B cell (primary cell): ENCODE data around the gene MIER3. TPM values are rescaled to one million over a fixed set of nuclear protein-coding genes. Genes with fewer than 3 reads are reported as not detected.

Experiments
- ATAC-seq: fragments of 200-7000 bp; cut with Tn5 transposase; one replicate; pipeline ENCODE4 v1.10.0; 2021; ENCODE audit warnings: low read depth, mild to moderate bottlenecking, moderate number of reproducible peaks, moderate library complexity
- CTCF ChIA-PET: fragments of 350-600 bp; sonication (Branson Sonifier 250); formaldehyde crosslinking; loops from one replicate; lab custom pipeline; 2021; ENCODE audit warnings: antibody characterized with exemption, inconsistent platforms; lab: Charles Lee
- POLR2A ChIA-PET: fragments of 350-600 bp; sonication (Branson Sonifier 250); formaldehyde crosslinking; loops from one replicate; lab custom pipeline; 2021; ENCODE audit warnings: antibody characterized with exemption; lab: Charles Lee
- DNase-seq: peaks from one replicate; pipeline ENCODE4 v3.0.0; 2013
- H2AFZ ChIP-seq: 2 replicates; pipeline ENCODE4 v1.6.1; 2012; ENCODE audit warnings: mild to moderate bottlenecking, low read depth, low read length; ENCODE audit not compliant: insufficient read depth, poor library complexity, severe bottlenecking
- H3K27ac ChIP-seq, 2 donors: 1 replicate in 1 of 2; 2 replicates in 1 of 2; pipeline ENCODE4 v1.5.1; 2012 to 2013; ENCODE audit warnings: low read length in 2 of 2, mild to moderate bottlenecking in 2 of 2, moderate library complexity in 1 of 2
- H3K27me3 ChIP-seq, 4 experiments: fragments of 200-600 bp in 1 of 4; sonication (generic) in 1 of 4; replicated peaks in 1 of 4; 1 replicate in 2 of 4; 2 replicates in 2 of 4; pipeline versions ENCODE4 v1.6.1 to v1.7.0; 2013 to 2016; ENCODE audit warnings: low read length in 3 of 4, mild to moderate bottlenecking in 2 of 4, mixed read lengths in 1 of 4, moderate library complexity in 1 of 4; ENCODE audit not compliant: insufficient read depth in 4 of 4, control insufficient read depth in 3 of 4; ENCODE audit errors: control extremely low read depth in 1 of 4
- H3K36me3 ChIP-seq, 2 experiments: replicated peaks in 1 of 2; 1 replicate in 1 of 2; 2 replicates in 1 of 2; pipeline versions ENCODE4 v1.6.1 to v1.7.1; 2013; ENCODE audit warnings: low read length in 1 of 2; ENCODE audit not compliant: insufficient read depth in 2 of 2, control insufficient read depth in 1 of 2; ENCODE audit errors: control extremely low read depth in 1 of 2, extremely low read depth in 1 of 2
- H3K4me1 ChIP-seq, 2 donors: fragments of 200-600 bp in 1 of 2; sonication (generic) in 1 of 2; 1 replicate in 1 of 2; 2 replicates in 1 of 2; pipeline versions ENCODE4 v1.5.1 to v1.6.1; 2013 to 2017; ENCODE audit warnings: low read length in 2 of 2; ENCODE audit not compliant: control insufficient read depth in 2 of 2, insufficient read depth in 2 of 2
- H3K4me2 ChIP-seq: replicated peaks from 2 replicates; pipeline ENCODE3; 2012; ENCODE audit warnings: mild to moderate bottlenecking, low read depth, low read length; ENCODE audit not compliant: poor library complexity, severe bottlenecking
- H3K4me3 ChIP-seq, 5 experiments: fragments of 200-600 bp in 1 of 5; sonication (generic) in 1 of 5; 1 replicate in 3 of 5; 2 replicates in 2 of 5; pipeline versions ENCODE4 v1.5.1 to v1.7.0; 2011 to 2016; ENCODE audit warnings: low read length in 4 of 5, mild to moderate bottlenecking in 4 of 5, low read depth in 2 of 5, control low read depth in 1 of 5, moderate library complexity in 1 of 5; ENCODE audit not compliant: insufficient read depth in 1 of 5; ENCODE audit errors: control extremely low read depth in 1 of 5, extremely low read depth in 1 of 5
- H3K79me2 ChIP-seq: fragments of 200-600 bp; sonication (generic); one replicate; pipeline ENCODE4 v1.6.0; 2016; ENCODE audit warnings: low read length; ENCODE audit not compliant: control insufficient read depth, insufficient read depth
- H3K9ac ChIP-seq: fragments of 200-600 bp; sonication (generic); 2 replicates; pipeline ENCODE4 v1.6.1; 2017; ENCODE audit warnings: mild to moderate bottlenecking, low read length, moderate library complexity
- H3K9me3 ChIP-seq, 3 donors: one replicate each; pipeline versions ENCODE4 v1.6.1 to v1.7.1; 2013; ENCODE audit warnings: low read length in 2 of 3; ENCODE audit not compliant: control insufficient read depth in 2 of 3, insufficient read depth in 1 of 3; ENCODE audit errors: control extremely low read depth in 1 of 3
- H4K20me1 ChIP-seq: 2 replicates; pipeline ENCODE4 v1.6.0; 2012; ENCODE audit warnings: mild to moderate bottlenecking, low read length; ENCODE audit not compliant: insufficient read depth, control insufficient read depth, poor library complexity, severe bottlenecking
- H3K27ac Mint-ChIP-seq: one replicate; pipeline ENCODE4 v1.8.0; 2021; ENCODE audit warnings: mixed read lengths
- H3K27me3 Mint-ChIP-seq: one replicate; pipeline ENCODE4 v1.8.0; 2021; ENCODE audit warnings: mixed read lengths
- H3K4me1 Mint-ChIP-seq: one replicate; pipeline ENCODE4 v1.8.0; 2021; ENCODE audit warnings: mixed read lengths
- H3K4me3 Mint-ChIP-seq: one replicate; pipeline ENCODE4 v1.8.0; 2021; ENCODE audit warnings: mixed read lengths
- H3K9me3 Mint-ChIP-seq: one replicate; pipeline ENCODE4 v1.8.0; 2022; ENCODE audit warnings: mixed read lengths; ENCODE audit not compliant: insufficient read depth
- EZH2 ChIP-seq: IDR thresholded peaks from 2 replicates; pipeline ENCODE4 v1.6.1; 2012; ENCODE audit warnings: borderline replicate concordance, low read depth, mild to moderate bottlenecking, moderate library complexity, low read length; ENCODE audit not compliant: insufficient read depth, poor library complexity, severe bottlenecking
- WGBS: methylation state at CpG from one replicate; pipeline ENCODE4 v1.1.5; 2013; ENCODE audit warnings: missing lambda C conversion rate; ENCODE audit not compliant: insufficient coverage; 5-methylcytosine and 5-hydroxymethylcytosine counted together
- intact Hi-C: fragments of 100-400 bp; cut with micrococcal nuclease; formaldehyde crosslinking; loops from one replicate; pipeline ENCODE4 v1.10.0; 2022
- polyA plus RNA-seq: library from polyadenylated mRNA; depleted of rRNA; stranded (reverse); fragments of >200 nt; gene quantifications from 2 replicates; pipeline ENCODE4 v1.2.3, GENCODE V29; 2012
- total RNA-seq, 2 donors: library from RNA; stranded (reverse); fragments of 120-200 nt in 1 of 2; gene quantifications; 1 replicate in 1 of 2; 2 replicates in 1 of 2; pipeline versions ENCODE4 v1.2.3 to v1.2.4, GENCODE V29; 2013 to 2022
- TF ChIP-seq, protein P1 (sequence below): fragments of 200-600 bp; IDR thresholded peaks from one replicate; pipeline ENCODE4 v1.8.0; 2022; ENCODE audit warnings: antibody characterized with exemption, mild to moderate bottlenecking

The MIER3 gene
- total and polyA plus RNA-seq, 2 donors (not counting 1 experiment from before 2014, with no cell fraction given) = 5.8 to 25.9 TPM

- no peaks in the 10 kb centered on the region for H3K9me3 ChIP-seq
Measured at GRCh38 chr5:56963246-56963645, 11.3 kb upstream of the MIER3 start.

GRCh38 chr5:56962286-56962685, 10.4 kb upstream of the MIER3 start:
- no peaks in the 10 kb centered on the region for H3K36me3 ChIP-seq
- intact Hi-C loops = no loop called here
- Mint-ChIP-seq H3K27ac (no peak overlapping the region), H3K27me3 (peaks cover 52% of the 10 kb centered on the region), H3K9me3 (no peaks in the 10 kb centered on the region), H3K4me3 (no peak overlapping the region), H3K4me1 (no peaks in the 10 kb centered on the region)
- H3K27ac ChIP-seq = no peak overlapping the region
- ChIA-PET POLR2A (no interaction called here), CTCF (interaction anchor here (0.7 kb wide), 1 partner anchor 35 kb away, joined by 5 read pairs; no protein-coding TSS in a partner anchor)
- no peaks in the 10 kb centered on the region for H3K79me2 ChIP-seq
- 89% methylated on average over 1 of the region's 2 CpGs for WGBS
- H2AFZ ChIP-seq = no peak overlapping the region
- no peaks in the 10 kb centered on the region for H4K20me1 ChIP-seq
- no peak for TF ChIP-seq EZH2
- TF ChIP-seq, protein P1, sequence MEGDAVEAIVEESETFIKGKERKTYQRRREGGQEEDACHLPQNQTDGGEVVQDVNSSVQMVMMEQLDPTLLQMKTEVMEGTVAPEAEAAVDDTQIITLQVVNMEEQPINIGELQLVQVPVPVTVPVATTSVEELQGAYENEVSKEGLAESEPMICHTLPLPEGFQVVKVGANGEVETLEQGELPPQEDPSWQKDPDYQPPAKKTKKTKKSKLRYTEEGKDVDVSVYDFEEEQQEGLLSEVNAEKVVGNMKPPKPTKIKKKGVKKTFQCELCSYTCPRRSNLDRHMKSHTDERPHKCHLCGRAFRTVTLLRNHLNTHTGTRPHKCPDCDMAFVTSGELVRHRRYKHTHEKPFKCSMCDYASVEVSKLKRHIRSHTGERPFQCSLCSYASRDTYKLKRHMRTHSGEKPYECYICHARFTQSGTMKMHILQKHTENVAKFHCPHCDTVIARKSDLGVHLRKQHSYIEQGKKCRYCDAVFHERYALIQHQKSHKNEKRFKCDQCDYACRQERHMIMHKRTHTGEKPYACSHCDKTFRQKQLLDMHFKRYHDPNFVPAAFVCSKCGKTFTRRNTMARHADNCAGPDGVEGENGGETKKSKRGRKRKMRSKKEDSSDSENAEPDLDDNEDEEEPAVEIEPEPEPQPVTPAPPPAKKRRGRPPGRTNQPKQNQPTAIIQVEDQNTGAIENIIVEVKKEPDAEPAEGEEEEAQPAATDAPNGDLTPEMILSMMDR = no peak
- no peak overlapping the region for H3K9ac ChIP-seq
- no peaks in the 10 kb centered on the region for H3K4me1 ChIP-seq
- H3K9me3 ChIP-seq = no peaks in the 10 kb centered on the region
- no peak for DNase-seq
- H3K27me3 ChIP-seq = peaks cover 0 to 26% (median 18%) of the 10 kb centered on the region in 4 experiments
- H3K4me2 ChIP-seq = no peak overlapping the region
- no peak for ATAC-seq
- H3K4me3 ChIP-seq = no peak overlapping the region

More at GRCh38 chr5:56963246-56963645, 11.3 kb upstream of the MIER3 start:
- Histone ChIP-seq H3K79me2 (no peaks in the 10 kb centered on the region), H4K20me1 (no peaks in the 10 kb centered on the region), H3K27me3 (peaks cover 0 to 21% (median 15%) of the 10 kb centered on the region in 4 experiments), H3K36me3 (no peaks in the 10 kb centered on the region), H3K27ac (no peak overlapping the region), H3K4me2 (no peak overlapping the region), H3K4me1 (no peaks in the 10 kb centered on the region), H2AFZ (no peak overlapping the region), H3K9ac (no peak overlapping the region), H3K4me3 (no peak overlapping the region)
- no peak for TF ChIP-seq EZH2
- TF ChIP-seq, protein P1 = no peak
- intact Hi-C loops = no loop called here
- Mint-ChIP-seq H3K27ac (no peak overlapping the region), H3K4me3 (no peak overlapping the region), H3K4me1 (no peaks in the 10 kb centered on the region), H3K27me3 (peaks cover 48% of the 10 kb centered on the region), H3K9me3 (no peaks in the 10 kb centered on the region)
- WGBS = no CpG with 5 or more reads among the region's 5 CpGs
- POLR2A ChIA-PET = no interaction called here
- CTCF ChIA-PET = no interaction called here
- DNase-seq (no peak), ATAC-seq (no peak)
